ENCODE data around the gene WNT6.
A peak's percentile ranks its signal among the peaks of the same experiment; 100 is the strongest.

- TF ChIP-seq POLR2A (IDR thresholded peaks at IDR 0.05) = no peak
- TF ChIP-seq CTCF (IDR thresholded peaks at IDR 0.05) = peak in 3 of 4 experiments; percentile 55 to 72 (median 59)
- TF ChIP-seq POLR2AphosphoS5 (IDR thresholded peaks at IDR 0.05) = no peak
- TF ChIP-seq EP300 (IDR thresholded peaks at IDR 0.05) = no peak
Observed at GRCh38 chr2:218852911-218853667, 6.5 kb upstream of the WNT6 start.
